K562 (cell line): ENCODE data around the gene SEMA5A. TPM values are rescaled to one million over a fixed set of nuclear protein-coding genes. Genes with fewer than 3 reads are reported as not detected.

Source experiments
- ATAC-seq: fragments of 200-7000 bp; cut with Tn5 transposase; 3 replicates; pipeline ENCODE4 v1.9.1; 2020; ENCODE audit warnings: moderate library complexity
- BruUV-seq: library from RNA; stranded (reverse); fragments of 400-500 nt; replicated peaks from 2 replicates; lab custom pipeline; 2021; lab: Mats Ljungman, UMichigan
- CTCF ChIA-PET: fragments of 300-600 bp; formaldehyde crosslinking; extraction: SDS; loops from one replicate; lab custom pipeline; 2021; ENCODE audit warnings: low intra/inter-chr PET ratio; lab: Yijun Ruan, JAX
- POLR2A ChIA-PET: fragments of 300-600, 350-650 bp; sonication (Branson Sonifier 250); formaldehyde crosslinking; extraction: SDS; loops from one replicate; lab custom pipeline; 2021; ENCODE audit warnings: antibody characterized with exemption, inconsistent platforms; lab: Yijun Ruan, JAX
- DNase-seq, 4 experiments: peaks; one replicate each; pipeline versions ENCODE4 v3.0.0 to v3.0.0-alpha.2; 2011 to 2018; ENCODE audit warnings: low spot score in 3 of 4, mixed read lengths in 3 of 4; ENCODE audit errors: extremely low read depth in 1 of 4
- FAIRE-seq: peaks from 2 replicates; lab custom pipeline; 2011; peaks lifted over from hg19 to GRCh38; lab: Jason Lieb, UNC
- H2AFZ ChIP-seq: 2 replicates; pipeline ENCODE4 v1.6.0; 2011; ENCODE audit warnings: low read depth, low read length, control low read depth, inconsistent platforms
- H3K27ac ChIP-seq: fragments of 200-600 bp; 3 replicates; pipeline ENCODE4 v1.8.0; 2011; ENCODE audit warnings: low read depth, mild to moderate bottlenecking, control low read depth, inconsistent platforms, low read length, moderate library complexity, mixed read lengths; ENCODE audit errors: extremely low read depth
- H3K27me3 ChIP-seq, 2 experiments: fragments of 300-600 bp in 1 of 2; 2 replicates in 1 of 2; 3 replicates in 1 of 2; pipeline versions ENCODE4 v1.6.0 to v1.8.0; 2011; ENCODE audit warnings: inconsistent platforms in 2 of 2, low read length in 2 of 2, mild to moderate bottlenecking in 1 of 2, mixed read lengths in 1 of 2, moderate library complexity in 1 of 2; ENCODE audit not compliant: control insufficient read depth in 2 of 2, insufficient read depth in 2 of 2
- H3K36me3 ChIP-seq: fragments of 300-600 bp; 3 replicates; pipeline ENCODE4 v1.8.0; 2011; ENCODE audit warnings: mild to moderate bottlenecking, low read length, inconsistent platforms; ENCODE audit not compliant: control insufficient read depth, insufficient read depth
- H3K4me1 ChIP-seq, 2 experiments: fragments of 200-600 bp in 1 of 2; replicated peaks in 1 of 2; 2 replicates in 1 of 2; 3 replicates in 1 of 2; pipeline versions ENCODE4 v1.5.1 to v1.8.0; 2011; ENCODE audit warnings: inconsistent platforms in 2 of 2, low read length in 2 of 2, mild to moderate bottlenecking in 1 of 2, mixed read lengths in 1 of 2, moderate library complexity in 1 of 2; ENCODE audit not compliant: control insufficient read depth in 2 of 2, insufficient read depth in 2 of 2
- H3K4me2 ChIP-seq: 2 replicates; pipeline ENCODE4 v1.6.1; 2011; ENCODE audit warnings: low read length, control low read depth, inconsistent platforms, mixed read lengths; ENCODE audit not compliant: insufficient read depth
- H3K4me3 ChIP-seq: fragments of 200-600 bp; sonication (generic), shearing (Covaris generic); 2 replicates; pipeline ENCODE4 v1.5.1; 2016; ENCODE audit warnings: control low read depth, inconsistent platforms
- H3K79me2 ChIP-seq: fragments of 200-600 bp; 3 replicates; pipeline ENCODE4 v1.8.0; 2011; ENCODE audit warnings: low read length, inconsistent platforms; ENCODE audit not compliant: control insufficient read depth, insufficient read depth
- H3K9ac ChIP-seq, 2 experiments: 2 replicates each; pipeline versions ENCODE4 v1.6.0 to v1.6.1; 2011; ENCODE audit warnings: low read depth in 2 of 2, low read length in 2 of 2, control low read depth in 1 of 2, inconsistent platforms in 1 of 2, mild to moderate bottlenecking in 1 of 2, mixed read lengths in 1 of 2; ENCODE audit not compliant: insufficient read depth in 1 of 2
- H3K9me1 ChIP-seq: one replicate; pipeline ENCODE4 v1.6.0; 2011; ENCODE audit warnings: inconsistent platforms, mild to moderate bottlenecking, low read length, moderate library complexity; ENCODE audit not compliant: control insufficient read depth, insufficient read depth
- H3K9me3 ChIP-seq: replicated peaks from 2 replicates; pipeline ENCODE4 v1.5.1; 2011; ENCODE audit warnings: low read depth, low read length, inconsistent platforms; ENCODE audit not compliant: control insufficient read depth, insufficient read depth
- H4K20me1 ChIP-seq: replicated peaks from 2 replicates; pipeline ENCODE4 v1.6.1; 2011; ENCODE audit warnings: low read length, inconsistent platforms, mixed read lengths; ENCODE audit not compliant: control insufficient read depth, insufficient read depth
- ARHGAP35 ChIP-seq: fragments of 450-650 bp; IDR thresholded peaks from 2 replicates; pipeline ENCODE4 v1.6.1; 2018; ENCODE audit not compliant: partially characterized antibody
- BRF2 ChIP-seq: IDR thresholded peaks from 3 replicates; pipeline ENCODE4 v1.6.1; 2011; ENCODE audit warnings: borderline replicate concordance, mild to moderate bottlenecking; ENCODE audit not compliant: insufficient read length, insufficient read depth
- CREB5 ChIP-seq: fragments of 250-450 bp; sonication (Bioruptor Pico); IDR thresholded peaks from 2 replicates; pipeline ENCODE4 v1.5.0; 2020; ENCODE audit warnings: mild to moderate bottlenecking
- HDGF ChIP-seq: fragments of 450-650 bp; IDR thresholded peaks from 2 replicates; pipeline ENCODE4 v1.6.1; 2016
- RBM14 ChIP-seq: fragments of 200-400 bp; formaldehyde crosslinking; IDR thresholded peaks from 2 replicates; pipeline ENCODE4 v1.6.1; 2018; ENCODE audit warnings: low read depth, mild to moderate bottlenecking, low read length, moderate library complexity, borderline replicate concordance; ENCODE audit not compliant: insufficient read depth
- RCOR1 ChIP-seq, 2 experiments: IDR thresholded peaks; 2 replicates each; pipeline ENCODE4 v1.6.1; 2012; ENCODE audit warnings: low read depth in 2 of 2, low read length in 2 of 2, borderline replicate concordance in 1 of 2, improper control_type of control experiment in 1 of 2
- TAL1 ChIP-seq: fragments of 450-650 bp; IDR thresholded peaks from 2 replicates; pipeline ENCODE4 v1.6.1; 2016; ENCODE audit warnings: mild to moderate bottlenecking
- U2AF2 ChIP-seq: fragments of 200-400 bp; formaldehyde crosslinking; optimal IDR thresholded peaks from 2 replicates; pipeline ENCODE3; 2017; ENCODE audit warnings: low read depth, mild to moderate bottlenecking, low read length
- ZFP91 ChIP-seq: sonication (generic); formaldehyde crosslinking; IDR thresholded peaks from 2 replicates; pipeline ENCODE4 v1.8.0; 2022; ENCODE audit warnings: mild to moderate bottlenecking, missing genetic modification reagents
- WGBS: fragments of 100-300 bp; shearing (Covaris generic); methylation state at CpG from one replicate; pipeline ENCODE4 v1.1.6; 2016; ENCODE audit warnings: low coverage, mixed read lengths; ENCODE audit not compliant: insufficient coverage; ENCODE audit errors: missing lambda C conversion rate; 5-methylcytosine and 5-hydroxymethylcytosine counted together
- in situ Hi-C: fragments of 300-500 bp; cut with MboI; formaldehyde crosslinking; loops from 4 replicates; pipeline ENCODE4 v1.15.0; 2018; ENCODE audit warnings: inconsistent platforms, mixed read lengths
- intact Hi-C: fragments of 100-400 bp; cut with micrococcal nuclease; formaldehyde crosslinking; loops from 2 replicates; pipeline ENCODE4 v1.14.2; 2022
- polyA plus RNA-seq, 8 experiments: library from polyadenylated mRNA; depleted of rRNA in 4 of 8; stranded (reverse) in 5 of 8; unstranded in 3 of 8; fragments of >200 nt; fragmentation: Nextera tagmentation in 2 of 8; fragmentation: Illumina TruSeq in 1 of 8; extraction: Ambion mirVana in 2 of 8; extraction: Trizol in 1 of 8; gene quantifications; 2 replicates each; pipeline versions ENCODE4 v1.2.1 to v1.2.3, GENCODE V29; 2011 to 2014; ENCODE audit warnings: inconsistent platforms in 1 of 8, missing spikeins in 1 of 8
- total RNA-seq, 7 experiments: library from RNA; depleted of rRNA in 6 of 7; stranded (reverse); fragments of >200 nt in 6 of 7; fragmentation: Illumina TruSeq in 2 of 7; extraction: Trizol in 2 of 7; gene quantifications; 2 replicates each; pipeline versions ENCODE4 v1.2.1 to v1.2.3, GENCODE V29; 2011 to 2021; ENCODE audit warnings: low replicate concordance in 1 of 7

Gene SEMA5A
- total and polyA plus RNA-seq, 9 of the 15 experiments (the other 6 are each of a cell fraction or from before 2014, with no cell fraction given): 0.02 TPM; not detected in 8

- no TSS peak for BruUV-seq
- no peak overlapping the region for H2AFZ ChIP-seq
- FAIRE-seq: no peak
- no peak overlapping the region for H3K4me2 ChIP-seq
- H3K9me1 ChIP-seq: no peaks in the 10 kb centered on the region
- TF ChIP-seq ARHGAP35: no peak
- TF ChIP-seq RBM14: no peak
- TF ChIP-seq CREB5 (CRISPR knock-in tag): no peak
- no peak overlapping the region for H3K27ac ChIP-seq
- no peaks in the 10 kb centered on the region for H3K4me1 ChIP-seq
- H3K9me3 ChIP-seq: no peaks in the 10 kb centered on the region
- H3K27me3 ChIP-seq: no peaks in the 10 kb centered on the region
- H3K79me2 ChIP-seq: no peaks in the 10 kb centered on the region
- no peak for ATAC-seq
- ChIA-PET POLR2A (interaction anchor here (0.6 kb wide), 1 partner anchor 580 kb away, joined by 3 read pairs; no protein-coding TSS in a partner anchor), CTCF (no interaction called here)
- WGBS: 0% methylated on average over 4 of the region's 4 CpGs
- no peak overlapping the region for H3K4me3 ChIP-seq
- H3K9ac ChIP-seq: no peak overlapping the region
- H3K36me3 ChIP-seq: no peaks in the 10 kb centered on the region
- in situ Hi-C loops: no loop called here
- no peak for DNase-seq
- intact Hi-C loops: no loop called here
- H4K20me1 ChIP-seq: no peaks in the 10 kb centered on the region
These were observed 207.1 kb downstream of the SEMA5A start for GRCh38 chr5:9338796-9339195.

GRCh38 chr5:9337928-9338595 lies 207.8 kb downstream of the SEMA5A start:
- Histone ChIP-seq H3K79me2 (no peaks in the 10 kb centered on the region), H3K4me3 (no peak overlapping the region), H3K27ac (no peak overlapping the region), H3K36me3 (no peaks in the 10 kb centered on the region), H2AFZ (no peak overlapping the region), H4K20me1 (no peaks in the 10 kb centered on the region), H3K27me3 (no peaks in the 10 kb centered on the region), H3K9ac (no peak overlapping the region), H3K9me3 (no peaks in the 10 kb centered on the region), H3K9me1 (no peaks in the 10 kb centered on the region), H3K4me1 (no peaks in the 10 kb centered on the region), H3K4me2 (no peak overlapping the region)
- DNase-seq (no peak), ATAC-seq (no peak), FAIRE-seq (no peak)
- CTCF ChIA-PET: no interaction called here
- intact Hi-C loops: no loop called here
- in situ Hi-C loops: no loop called here
- WGBS: 0% methylated on average over 4 of the region's 4 CpGs
- no TSS peak for BruUV-seq
- POLR2A ChIA-PET: no interaction called here
- TF ChIP-seq U2AF2 (no peak), RCOR1 (IDR thresholded peaks at IDR 0.05; ENCODE audit: borderline replicate concordance in 1 of 2, low read depth in 2 of 2, low read length in 2 of 2) (no peak), BRF2 (no peak), TAL1 (no peak), HDGF (no peak), ZFP91 (no peak)
